H1 (cell line): ENCODE data around the gene ACTG1. TPM values are rescaled to one million over a fixed set of nuclear protein-coding genes. Genes with fewer than 3 reads are reported as not detected.

Experiments used
- CTCF ChIA-PET: fragments of 300-600 bp; sonication (Branson Sonifier 250); formaldehyde crosslinking; loops from one replicate; lab custom pipeline; 2021; ENCODE audit not compliant: partially characterized antibody; lab: Charles Lee
- POLR2A ChIA-PET: fragments of 300-600 bp; sonication (Branson Sonifier 250); formaldehyde crosslinking; loops from one replicate; lab custom pipeline; 2021; ENCODE audit warnings: inconsistent platforms; ENCODE audit not compliant: partially characterized antibody; lab: Charles Lee
- DNase-seq, 2 experiments: peaks; one replicate each; pipeline versions ENCODE4 v3.0.0 to v3.0.0-alpha.2; 2010 to 2022; ENCODE audit warnings: low spot score in 2 of 2, low read depth in 1 of 2, mixed read lengths in 1 of 2
- FAIRE-seq: peaks from 2 replicates; lab custom pipeline; 2011; peaks lifted over from hg19 to GRCh38; lab: Jason Lieb, UNC
- H2AFZ ChIP-seq: 2 replicates; pipeline ENCODE4 v1.8.1; 2012; ENCODE audit warnings: low read length, inconsistent platforms
- H2AK5ac ChIP-seq: 2 replicates; pipeline ENCODE4 v1.6.1; 2013; ENCODE audit warnings: low read depth, low read length
- H2BK120ac ChIP-seq: replicated peaks from 2 replicates; pipeline ENCODE3; 2013; ENCODE audit warnings: low read depth, low read length, inconsistent platforms
- H2BK12ac ChIP-seq: 2 replicates; pipeline ENCODE4 v1.6.1; 2013; ENCODE audit warnings: low read depth, low read length
- H2BK15ac ChIP-seq: 2 replicates; pipeline ENCODE4 v1.6.1; 2013; ENCODE audit warnings: low read length
- H2BK20ac ChIP-seq: 2 replicates; pipeline ENCODE4 v1.6.1; 2013; ENCODE audit warnings: low read length
- H2BK5ac ChIP-seq: 2 replicates; pipeline ENCODE4 v1.6.1; 2013; ENCODE audit warnings: low read depth, low read length
- H3K14ac ChIP-seq: 2 replicates; pipeline ENCODE4 v1.6.1; 2013; ENCODE audit warnings: inconsistent platforms; ENCODE audit not compliant: insufficient read length
- H3K18ac ChIP-seq: 2 replicates; pipeline ENCODE4 v1.6.1; 2013; ENCODE audit warnings: low read length; ENCODE audit errors: extremely low read depth
- H3K23ac ChIP-seq: 2 replicates; pipeline ENCODE4 v1.6.1; 2013; ENCODE audit warnings: inconsistent platforms; ENCODE audit not compliant: insufficient read length
- H3K23me2 ChIP-seq: 2 replicates; pipeline ENCODE4 v1.6.1; 2013; ENCODE audit warnings: low read depth, low read length
- H3K27ac ChIP-seq: 2 replicates; pipeline ENCODE4 v1.6.1; 2011; ENCODE audit warnings: low read depth, low read length, inconsistent platforms
- H3K27me3 ChIP-seq, 4 experiments: replicated peaks in 1 of 4; 1 replicate in 1 of 4; 2 replicates in 3 of 4; pipeline versions ENCODE4 v1.6.1 to v1.8.1; 2011 to 2013; ENCODE audit warnings: low read length in 3 of 4, mild to moderate bottlenecking in 3 of 4, inconsistent platforms in 2 of 4, mixed read lengths in 2 of 4, moderate library complexity in 1 of 4; ENCODE audit not compliant: control insufficient read depth in 3 of 4, insufficient read depth in 3 of 4; ENCODE audit errors: extremely low read depth in 1 of 4
- H3K36me3 ChIP-seq, 4 experiments: 2 replicates each; pipeline versions ENCODE4 v1.6.1 to v1.8.1; 2011 to 2013; ENCODE audit warnings: mild to moderate bottlenecking in 4 of 4, low read length in 3 of 4, moderate library complexity in 2 of 4, control low read depth in 1 of 4, inconsistent platforms in 1 of 4; ENCODE audit not compliant: insufficient read depth in 4 of 4, control insufficient read depth in 2 of 4
- H3K4ac ChIP-seq: replicated peaks from 2 replicates; pipeline ENCODE3; 2013; ENCODE audit warnings: low read length, low read depth, mixed read lengths, inconsistent platforms; ENCODE audit not compliant: insufficient read length
- H3K4me1 ChIP-seq, 4 experiments: replicated peaks in 1 of 4; 1 replicate in 1 of 4; 2 replicates in 3 of 4; pipeline versions ENCODE4 v1.6.1 to v1.8.1; 2011 to 2013; ENCODE audit warnings: low read length in 3 of 4, inconsistent platforms in 2 of 4, mixed read lengths in 1 of 4; ENCODE audit not compliant: insufficient read depth in 4 of 4, control insufficient read depth in 3 of 4
- H3K4me2 ChIP-seq, 2 experiments: 2 replicates each; pipeline versions ENCODE4 v1.6.1 to v1.8.1; 2011 to 2013; ENCODE audit warnings: low read depth in 2 of 2, low read length in 2 of 2, control low read depth in 1 of 2, inconsistent platforms in 1 of 2, mild to moderate bottlenecking in 1 of 2; ENCODE audit not compliant: insufficient read depth in 1 of 2
- H3K4me3 ChIP-seq, 4 experiments: fragments of 200-600, 300-600 bp in 1 of 4; sonication (generic), shearing (Covaris generic), sonication (Bioruptor Twin) in 1 of 4; 2 replicates each; pipeline versions ENCODE4 v1.5.1 to v1.8.1; 2011 to 2016; ENCODE audit warnings: low read length in 4 of 4, low read depth in 3 of 4, control low read depth in 2 of 4, inconsistent platforms in 2 of 4, mild to moderate bottlenecking in 2 of 4, mixed read lengths in 1 of 4, moderate library complexity in 1 of 4; ENCODE audit not compliant: insufficient read depth in 2 of 4; ENCODE audit errors: extremely low read depth in 1 of 4
- H3K56ac ChIP-seq: replicated peaks from 2 replicates; pipeline ENCODE3; 2013; ENCODE audit warnings: low read depth, mild to moderate bottlenecking, mixed read lengths, low read length, inconsistent platforms; ENCODE audit not compliant: insufficient read length
- H3K79me1 ChIP-seq: 2 replicates; pipeline ENCODE4 v1.6.1; 2013; ENCODE audit warnings: low read depth, low read length, control low read depth
- H3K79me2 ChIP-seq, 2 experiments: 2 replicates each; pipeline versions ENCODE4 v1.6.1 to v1.8.1; 2012 to 2013; ENCODE audit warnings: low read length in 2 of 2, mild to moderate bottlenecking in 2 of 2, inconsistent platforms in 1 of 2; ENCODE audit not compliant: insufficient read depth in 2 of 2, control insufficient read depth in 1 of 2
- H3K9ac ChIP-seq, 4 experiments: replicated peaks in 1 of 4; 1 replicate in 1 of 4; 2 replicates in 3 of 4; pipeline versions ENCODE4 v1.6.1 to v1.8.1; 2011 to 2013; ENCODE audit warnings: low read depth in 3 of 4, low read length in 3 of 4, control low read depth in 2 of 4, mild to moderate bottlenecking in 2 of 4, moderate library complexity in 2 of 4, inconsistent platforms in 1 of 4; ENCODE audit errors: extremely low read depth in 1 of 4
- H3K9me3 ChIP-seq, 2 experiments: 2 replicates each; pipeline versions ENCODE4 v1.6.1 to v1.8.1; 2012 to 2013; ENCODE audit warnings: mild to moderate bottlenecking in 2 of 2, moderate library complexity in 2 of 2, control low read depth in 1 of 2, inconsistent platforms in 1 of 2, low read depth in 1 of 2, low read length in 1 of 2, mixed read lengths in 1 of 2; ENCODE audit not compliant: insufficient read depth in 2 of 2
- H4K20me1 ChIP-seq, 2 experiments: replicated peaks in 1 of 2; 2 replicates each; pipeline versions ENCODE3 to v1.8.1; 2011 to 2013; ENCODE audit warnings: inconsistent platforms in 2 of 2, low read length in 2 of 2, mild to moderate bottlenecking in 1 of 2; ENCODE audit not compliant: insufficient read depth in 2 of 2, control insufficient read depth in 1 of 2
- H4K5ac ChIP-seq: 2 replicates; pipeline ENCODE4 v1.6.1; 2013; ENCODE audit warnings: low read length, low read depth, mixed read lengths, inconsistent platforms; ENCODE audit not compliant: insufficient read length
- H4K8ac ChIP-seq: 2 replicates; pipeline ENCODE4 v1.8.0; 2013; ENCODE audit warnings: mild to moderate bottlenecking, moderate library complexity, low read length, inconsistent platforms; ENCODE audit not compliant: insufficient read depth; ENCODE audit errors: extremely low read depth
- H4K91ac ChIP-seq: replicated peaks from 2 replicates; pipeline ENCODE3; 2013; ENCODE audit warnings: low read length, mixed read lengths, inconsistent platforms; ENCODE audit not compliant: insufficient read length
- CHD2 ChIP-seq: IDR thresholded peaks from 2 replicates; pipeline ENCODE4 v1.6.1; 2012; ENCODE audit warnings: low read length, improper control_type of control experiment
- GTF2F1 ChIP-seq: IDR thresholded peaks from 2 replicates; pipeline ENCODE4 v1.6.1; 2012; ENCODE audit warnings: low read depth, low read length, improper control_type of control experiment, borderline replicate concordance
- HDAC2 ChIP-seq, 2 experiments: fragments of 300-600 bp in 1 of 2; sonication (generic) in 1 of 2; IDR thresholded peaks; 2 replicates each; pipeline ENCODE4 v1.6.1; 2011 to 2012; ENCODE audit warnings: low read depth in 2 of 2, low read length in 2 of 2, mild to moderate bottlenecking in 2 of 2, moderate library complexity in 2 of 2, borderline replicate concordance in 1 of 2, inconsistent platforms in 1 of 2
- KDM5A ChIP-seq: fragments of 200-600 bp; IDR thresholded peaks from 2 replicates; pipeline ENCODE4 v1.7.1; 2012; ENCODE audit warnings: mild to moderate bottlenecking, low read length, inconsistent platforms, mixed read lengths
- MAFK ChIP-seq: IDR thresholded peaks from 2 replicates; pipeline ENCODE4 v1.6.1; 2012; ENCODE audit warnings: low read depth, mild to moderate bottlenecking, improper control_type of control experiment, low read length
- POLR2AphosphoS5 ChIP-seq: IDR thresholded peaks from 2 replicates; pipeline ENCODE4 v1.6.1; 2011; ENCODE audit warnings: low read depth, low read length
- RXRA ChIP-seq: IDR thresholded peaks from 2 replicates; pipeline ENCODE4 v1.6.1; 2011; ENCODE audit warnings: low read depth, mild to moderate bottlenecking, low read length, moderate library complexity; ENCODE audit not compliant: insufficient read depth
- SAP30 ChIP-seq: fragments of 300-600 bp; sonication (generic); IDR thresholded peaks from 2 replicates; pipeline ENCODE4 v1.7.1; 2012; ENCODE audit warnings: low read length, moderate library complexity, mild to moderate bottlenecking, inconsistent platforms; ENCODE audit not compliant: insufficient read depth, insufficient replicate concordance
- YY1 ChIP-seq: IDR thresholded peaks from 2 replicates; pipeline ENCODE4 v1.6.1; 2011; ENCODE audit warnings: low read depth, mild to moderate bottlenecking, low read length
- ZNF274 ChIP-seq: IDR thresholded peaks from 2 replicates; pipeline ENCODE4 v1.7.0; 2012; ENCODE audit warnings: low read length, borderline replicate concordance; ENCODE audit errors: extremely low read depth
- WGBS, 2 experiments: shearing (Covaris generic) in 1 of 2; methylation state at CpG; one replicate each; pipeline versions ENCODE4 v1.1.6 to v1.1.7; 2013 to 2015; ENCODE audit warnings: low lambda C conversion rate in 2 of 2, mixed read lengths in 2 of 2, inconsistent platforms in 1 of 2, low coverage in 1 of 2, missing lambda C conversion rate in 1 of 2; ENCODE audit not compliant: insufficient replicate concordance in 2 of 2, insufficient coverage in 1 of 2, insufficient read length in 1 of 2; ENCODE audit errors: extremely low coverage in 1 of 2, missing lambda C conversion rate in 1 of 2; 5-methylcytosine and 5-hydroxymethylcytosine counted together
- polyA plus RNA-seq, 7 experiments: library from polyadenylated mRNA; depleted of rRNA in 3 of 7; stranded (reverse) in 5 of 7; unstranded in 2 of 7; fragments of >200 nt in 5 of 7; fragments of 200-250 nt in 2 of 7; gene quantifications; 1 replicate in 5 of 7; 2 replicates in 1 of 7; 4 replicates in 1 of 7; pipeline versions ENCODE4 v1.2.1 to v1.2.3, GENCODE V29; 2011 to 2013; ENCODE audit warnings: missing spikeins in 2 of 7, mixed read lengths in 2 of 7
- total RNA-seq: library from RNA; stranded (reverse); fragmentation: NEBNext Ultra II Directional; extraction: Animal tissue kit (Norgen Biotek cat#: 25700); gene quantifications from 2 replicates; pipeline ENCODE4 v1.2.1, GENCODE V29; 2021
- TF ChIP-seq, protein P1 (sequence below), 3 experiments: IDR thresholded peaks; 1 replicate in 2 of 3; 2 replicates in 1 of 3; pipeline versions ENCODE4 v1.5.1 to v1.6.1; 2011; ENCODE audit warnings: low read length in 3 of 3, mild to moderate bottlenecking in 3 of 3, inconsistent platforms in 2 of 3, low read depth in 1 of 3, moderate library complexity in 1 of 3; ENCODE audit not compliant: insufficient read depth in 1 of 3; ENCODE audit errors: control extremely low read depth in 1 of 3

The ACTG1 gene
- total and polyA plus RNA-seq, 2 of the 8 experiments (the other 6 are each of a cell fraction or from before 2014, with no cell fraction given): 3,535 to 5,010 TPM

GRCh38 chr17:81543756-81544155 lies 31.2 kb upstream of the ACTG1 start:
- no peaks in the 10 kb centered on the region for H3K27me3 ChIP-seq
- no peak overlapping the region for H2BK120ac ChIP-seq
- no peak overlapping the region for H2AFZ ChIP-seq
- ChIA-PET POLR2A (interaction anchor here (1.1 to 2.6 kb wide), 5 partner anchors 9 to 34 kb away, joined by 3 to 11 read pairs (median 4); partner anchors contain the start of gene FSCN2), CTCF (interaction anchor here (1.0 to 1.7 kb wide), 3 partner anchors 103 to 291 kb away, joined by 3 to 4 read pairs (median 3); no protein-coding TSS in a partner anchor)
- H3K79me2 ChIP-seq: no peaks in the 10 kb centered on the region
- no peak overlapping the region for H3K14ac ChIP-seq
- peaks cover 2 to 33% (median 22%) of the 10 kb centered on the region in 4 experiments; a peak in 7 of 8 replicates for H3K36me3 ChIP-seq
- H3K9me3 ChIP-seq: no peaks in the 10 kb centered on the region
- H3K9ac ChIP-seq: no peak overlapping the region
- H3K4me3 ChIP-seq: no peak overlapping the region
- 88% methylated on average over 14 of the region's 15 CpGs; no CpG with 5 or more reads in 1 of the 2 experiments for WGBS, 2 experiments
- no peak overlapping the region for H3K23ac ChIP-seq
- H3K4me2 ChIP-seq: no peak overlapping the region
- H2AK5ac ChIP-seq: no peak overlapping the region
- no peak for FAIRE-seq
- no peak overlapping the region for H2BK15ac ChIP-seq
- H4K91ac ChIP-seq: no peak overlapping the region
- H3K4ac ChIP-seq: no peak overlapping the region
- H3K27ac ChIP-seq: no peak overlapping the region
- H4K8ac ChIP-seq: no peak overlapping the region
- H2BK20ac ChIP-seq: no peak overlapping the region
- no peak overlapping the region for H2BK12ac ChIP-seq
- no peaks in the 10 kb centered on the region for H3K23me2 ChIP-seq
- no peak overlapping the region for H2BK5ac ChIP-seq
- H3K18ac ChIP-seq: no peak overlapping the region
- no peak overlapping the region for H3K56ac ChIP-seq
- DNase-seq: no peak
- H3K4me1 ChIP-seq: no peaks in the 10 kb centered on the region
- peaks cover 2 to 19% of the 10 kb centered on the region in 2 experiments for H4K20me1 ChIP-seq
- H3K79me1 ChIP-seq: no peaks in the 10 kb centered on the region; the same call in 1 of the 2 replicates
- no peak overlapping the region for H4K5ac ChIP-seq
- TF ChIP-seq RXRA: no peak
- no peak for TF ChIP-seq MAFK
- TF ChIP-seq SAP30: no peak
- TF ChIP-seq HDAC2 (IDR thresholded peaks at IDR 0.05; ENCODE audit: borderline replicate concordance in 1 of 2, low read depth in 2 of 2, low read length in 2 of 2): no peak
- TF ChIP-seq YY1: no peak
- no peak for TF ChIP-seq GTF2F1
- no peak for TF ChIP-seq CHD2
- TF ChIP-seq, protein P1, sequence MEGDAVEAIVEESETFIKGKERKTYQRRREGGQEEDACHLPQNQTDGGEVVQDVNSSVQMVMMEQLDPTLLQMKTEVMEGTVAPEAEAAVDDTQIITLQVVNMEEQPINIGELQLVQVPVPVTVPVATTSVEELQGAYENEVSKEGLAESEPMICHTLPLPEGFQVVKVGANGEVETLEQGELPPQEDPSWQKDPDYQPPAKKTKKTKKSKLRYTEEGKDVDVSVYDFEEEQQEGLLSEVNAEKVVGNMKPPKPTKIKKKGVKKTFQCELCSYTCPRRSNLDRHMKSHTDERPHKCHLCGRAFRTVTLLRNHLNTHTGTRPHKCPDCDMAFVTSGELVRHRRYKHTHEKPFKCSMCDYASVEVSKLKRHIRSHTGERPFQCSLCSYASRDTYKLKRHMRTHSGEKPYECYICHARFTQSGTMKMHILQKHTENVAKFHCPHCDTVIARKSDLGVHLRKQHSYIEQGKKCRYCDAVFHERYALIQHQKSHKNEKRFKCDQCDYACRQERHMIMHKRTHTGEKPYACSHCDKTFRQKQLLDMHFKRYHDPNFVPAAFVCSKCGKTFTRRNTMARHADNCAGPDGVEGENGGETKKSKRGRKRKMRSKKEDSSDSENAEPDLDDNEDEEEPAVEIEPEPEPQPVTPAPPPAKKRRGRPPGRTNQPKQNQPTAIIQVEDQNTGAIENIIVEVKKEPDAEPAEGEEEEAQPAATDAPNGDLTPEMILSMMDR (IDR thresholded peaks at IDR 0.05; ENCODE audit: control extremely low read depth in 1 of 3, insufficient read depth in 1 of 3, low read depth in 1 of 3, low read length in 3 of 3): no peak
- no peak for TF ChIP-seq POLR2AphosphoS5
- no peak for TF ChIP-seq KDM5A
- no peak for TF ChIP-seq ZNF274
